22Rv1 (cell line): ENCODE results near the gene EPC1.

Experiments used
- H3K27ac ChIP-seq: fragments of 450-650 bp; 2 replicates; pipeline ENCODE4 v1.5.1; 2017
- CTCF ChIP-seq: fragments of 450-650 bp; IDR thresholded peaks from 2 replicates; pipeline ENCODE4 v1.5.1; 2017; ENCODE audit warnings: mild to moderate bottlenecking
- ZFX ChIP-seq: fragments of 450-650 bp; IDR thresholded peaks from 2 replicates; pipeline ENCODE4 v1.6.1; 2017; ENCODE audit warnings: antibody characterized with exemption, borderline replicate concordance

The EPC1 gene

GRCh38 chr10:32269343-32270100 lies 77.4 kb downstream of the EPC1 start:
- TF ChIP-seq CTCF (no peak), ZFX (no peak)

GRCh38 chr10:32268788-32269187 lies 78.2 kb downstream of the EPC1 start:
- H3K27ac ChIP-seq = no peak overlapping the region
- TF ChIP-seq CTCF = no peak
- TF ChIP-seq ZFX = no peak

More at GRCh38 chr10:32269343-32270100, 77.4 kb downstream of the EPC1 start:
- no peak overlapping the region for H3K27ac ChIP-seq

GRCh38 chr10:32266979-32267378 lies 80.0 kb downstream of the EPC1 start:
- no peak overlapping the region for H3K27ac ChIP-seq
- TF ChIP-seq ZFX (no peak), CTCF (no peak)

- TF ChIP-seq CTCF (no peak), ZFX (no peak)
- H3K27ac ChIP-seq = no peak overlapping the region
Measured at GRCh38 chr10:32266566-32266965, 80.4 kb downstream of the EPC1 start.

- TF ChIP-seq ZFX = no peak
- no peak for TF ChIP-seq CTCF
- H3K27ac ChIP-seq = no peak overlapping the region
Measured at GRCh38 chr10:32265756-32266155, 81.2 kb downstream of the EPC1 start.

- no peak overlapping the region for H3K27ac ChIP-seq
- no peak for TF ChIP-seq CTCF
- TF ChIP-seq ZFX = no peak
Measured at GRCh38 chr10:32263300-32263699, 83.7 kb downstream of the EPC1 start.

GRCh38 chr10:32259551-32259950 lies 87.4 kb downstream of the EPC1 start:
- TF ChIP-seq ZFX = no peak
- TF ChIP-seq CTCF = no peak
- H3K27ac ChIP-seq = no peak overlapping the region
